ENCODE results near the gene POLR2A. TPM values are rescaled to one million over a fixed set of nuclear protein-coding genes. Genes with fewer than 3 reads are reported as not detected.
A peak's percentile ranks its signal among the peaks of the same experiment; 100 is the strongest.

POLR2A gene
- 100 to 1,000 TPM in 1 of 2 donors, 10 to 100 TPM in 1; 36.3 to 124 TPM for total RNA-seq

- Histone ChIP-seq H3K4me3 (peak within 1 kb of the TSS; percentile 28 to 42), H3K9me3 (no peaks in the 10 kb centered on the region), H3K27me3 (no peaks in the 10 kb centered on the region), H3K27ac (peak within 1 kb of the TSS; percentile 97 to 100 (median 99)), H3K36me3 (replicated peaks in 1 of 2; ENCODE audit: insufficient read depth in 1 of 2, low read depth in 2 of 2) (no peaks in the 10 kb centered on the region), H3K4me1 (peaks cover 51% of the 10 kb centered on the region)
- DNase-seq: peak; percentile 98 to 99 (median 98)
- TF ChIP-seq CTCF (IDR thresholded peaks at IDR 0.05): peak in 2 of 7 experiments; percentile 33 to 47
- peak; percentile 100 for TF ChIP-seq POLR2A (IDR thresholded peaks at IDR 0.05)
- WGBS, 2 donors: 0 to 1% methylated on average over 43 to 62 of the region's 64 CpGs
- peak; percentile 83 for ATAC-seq
- intact Hi-C loops (cut with DNase I): no loop called here
Observed at GRCh38 chr17:7484067-7484918, at the start of gene POLR2A. Gene POLR2A, plus strand, starts transcription at chr17:7484366.

- Histone ChIP-seq H3K27me3 (no peaks in the 10 kb centered on the region), H3K27ac (peak overlapping the region; percentile 80 to 94 (median 90)), H3K36me3 (replicated peaks in 1 of 2; ENCODE audit: insufficient read depth in 1 of 2, low read depth in 2 of 2) (no peaks in the 10 kb centered on the region), H3K4me3 (peak overlapping the region; percentile 25 to 32), H3K4me1 (peaks cover 48% of the 10 kb centered on the region), H3K9me3 (no peaks in the 10 kb centered on the region)
- intact Hi-C loops (cut with DNase I): no loop called here
- ATAC-seq: peak; percentile 9
- WGBS, 2 donors: 5 to 7% methylated on average over 8 to 46 of the region's 49 CpGs
- DNase-seq: peak; percentile 56 to 62 (median 57)
- TF ChIP-seq POLR2A (IDR thresholded peaks at IDR 0.05) (peak in 2 of 3 donors; percentile 8 to 32), CTCF (IDR thresholded peaks at IDR 0.05) (peak in 2 of 7 experiments; percentile 3 to 27)
Observed at GRCh38 chr17:7435676-7436555, 48.2 kb upstream of the POLR2A start.

- no peak overlapping the region for H3K4me3 ChIP-seq
- TF ChIP-seq CTCF (IDR thresholded peaks at IDR 0.05) (peak; percentile 82 to 99 (median 91)), POLR2A (IDR thresholded peaks at IDR 0.05) (peak; percentile 72 to 90 (median 89))
- intact Hi-C loops (cut with DNase I): no loop called here
- DNase-seq (peak; percentile 90 to 93 (median 91)), ATAC-seq (peak; percentile 75)
- H3K27ac ChIP-seq: peak overlapping the region; percentile 80 to 94 (median 90)
- H3K27me3 ChIP-seq: no peaks in the 10 kb centered on the region
- no peaks in the 10 kb centered on the region for H3K36me3 ChIP-seq (replicated peaks in 1 of 2; ENCODE audit: insufficient read depth in 1 of 2, low read depth in 2 of 2)
- WGBS, 2 donors: 5 to 44% methylated on average over 4 to 92 of the region's 92 CpGs
- H3K9me3 ChIP-seq: no peaks in the 10 kb centered on the region
- peaks cover 49% of the 10 kb centered on the region for H3K4me1 ChIP-seq
Observed at GRCh38 chr17:7436556-7437368, 47.4 kb upstream of the POLR2A start.

GRCh38 chr17:7437369-7437863 is 46.8 kb upstream of the POLR2A start:
- intact Hi-C loops (cut with DNase I): no loop called here
- H3K27me3 ChIP-seq: no peaks in the 10 kb centered on the region

More at GRCh38 chr17:7437369-7437863, 46.8 kb upstream of the POLR2A start:
- Histone ChIP-seq H3K4me3 (no peak overlapping the region), H3K4me1 (peaks cover 49% of the 10 kb centered on the region), H3K36me3 (replicated peaks in 1 of 2; ENCODE audit: insufficient read depth in 1 of 2, low read depth in 2 of 2) (no peaks in the 10 kb centered on the region), H3K27ac (peak overlapping the region; percentile 80 to 94 (median 90)), H3K9me3 (no peaks in the 10 kb centered on the region)
- ATAC-seq (no peak), DNase-seq (no peak)
- TF ChIP-seq CTCF (IDR thresholded peaks at IDR 0.05): no peak
- TF ChIP-seq POLR2A (IDR thresholded peaks at IDR 0.05): no peak
- 25 to 72% methylated on average over 8 to 27 of the region's 31 CpGs for WGBS, 2 donors

All from body of pancreas (tissue), 4 donors.